Left renal cortex interstitium (tissue), 4 donors: ENCODE data around the gene ETS2. TPM values are rescaled to one million over a fixed set of nuclear protein-coding genes. Genes with fewer than 3 reads are reported as not detected.
"Not testable (repeated sequence)": the region's sequence is repeated elsewhere in the genome, so short reads cannot be mapped to it uniquely, and the experiment has no call there.

Experiments used
- DNase-seq, 4 donors: peaks; one replicate each; pipeline ENCODE4 v3.0.0-alpha.2; 2013; ENCODE audit warnings: low read depth in 4 of 4, low spot score in 2 of 4, missing footprints in 1 of 4
- polyA plus RNA-seq, 4 donors: library from polyadenylated mRNA; unstranded; fragments of 120-200 nt; gene quantifications; one replicate each; pipeline ENCODE4 v1.2.1, GENCODE V29; 2013; ENCODE audit not compliant: insufficient read length in 4 of 4

The ETS2 gene
- polyA plus RNA-seq, 4 donors = 44.7 to 50.9 (median 47.6) TPM

DNA sequence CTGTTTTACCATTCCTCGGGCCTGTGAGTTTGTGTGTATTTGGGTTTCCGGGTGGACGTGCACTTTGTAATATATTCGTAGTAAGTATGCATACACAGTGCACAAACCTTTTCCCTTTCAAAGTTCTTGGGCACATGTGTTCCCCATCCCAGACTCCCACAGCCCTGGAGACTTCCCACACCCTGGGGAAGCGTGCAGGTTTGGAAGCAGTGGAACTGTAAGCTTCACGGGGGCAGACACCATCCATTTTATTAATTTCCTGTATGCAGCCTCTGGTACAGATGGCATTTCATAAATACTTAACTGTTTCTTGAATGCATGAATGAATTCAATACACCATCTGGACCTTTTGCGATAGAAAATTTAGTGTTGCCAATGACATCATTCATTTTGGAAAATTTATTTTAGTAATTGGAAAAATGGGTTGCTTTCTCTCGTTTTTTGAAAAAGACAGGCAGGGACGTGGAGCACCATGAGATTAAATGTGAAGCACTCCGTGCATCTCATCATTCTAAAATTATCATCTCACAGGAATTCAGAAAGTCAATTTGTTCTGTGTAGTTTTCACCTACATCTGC, 10.8 kb downstream of the ETS2 start:
- no peak for DNase-seq

- no peak for DNase-seq
Observed at GRCh38 chr21:38817371-38818324, 11.9 kb downstream of the ETS2 start.

DNA sequence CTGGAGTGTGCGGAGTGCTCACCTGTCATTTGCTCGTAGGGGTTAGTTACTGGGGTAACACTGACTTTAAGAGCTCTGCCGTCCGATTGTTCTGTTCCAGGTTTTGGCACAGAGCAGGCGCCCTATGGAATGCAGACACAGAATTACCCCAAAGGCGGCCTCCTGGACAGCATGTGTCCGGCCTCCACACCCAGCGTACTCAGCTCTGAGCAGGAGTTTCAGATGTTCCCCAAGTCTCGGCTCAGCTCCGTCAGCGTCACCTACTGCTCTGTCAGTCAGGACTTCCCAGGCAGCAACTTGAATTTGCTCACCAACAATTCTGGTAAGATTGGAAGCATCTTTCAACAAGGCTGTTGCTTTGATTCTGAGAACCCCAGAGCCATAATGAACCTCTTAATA, 12.6 kb downstream of the ETS2 start:
- DNase-seq = no peak

DNA sequence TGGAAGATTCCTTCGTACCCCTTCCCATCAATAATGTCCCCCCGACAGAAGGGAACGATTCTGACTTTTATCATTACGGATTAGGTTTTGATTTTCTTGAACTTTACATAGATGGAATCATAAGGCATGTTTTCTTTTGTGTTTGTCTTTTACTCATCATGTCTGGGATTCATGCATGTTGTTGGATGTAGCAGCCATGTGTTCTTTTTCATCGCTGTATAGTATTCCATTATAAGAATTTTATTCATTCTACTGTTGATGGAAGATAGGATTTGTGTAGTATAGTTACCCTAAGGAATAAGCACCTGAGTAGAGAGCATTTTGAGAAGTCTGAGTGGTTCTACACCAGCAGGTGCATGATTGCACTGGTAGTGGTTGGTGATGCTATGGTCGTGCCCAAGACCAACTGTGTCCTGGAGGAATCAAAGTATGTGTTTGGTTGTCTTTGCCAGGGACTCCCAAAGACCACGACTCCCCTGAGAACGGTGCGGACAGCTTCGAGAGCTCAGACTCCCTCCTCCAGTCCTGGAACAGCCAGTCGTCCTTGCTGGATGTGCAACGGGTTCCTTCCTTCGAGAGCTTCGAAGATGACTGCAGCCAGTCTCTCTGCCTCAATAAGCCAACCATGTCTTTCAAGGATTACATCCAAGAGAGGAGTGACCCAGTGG, 13.5 kb downstream of the ETS2 start:
- no peak for DNase-seq

GRCh38 chr21:38819719-38820159, 14.0 kb downstream of the ETS2 start:
- no peak for DNase-seq

DNA sequence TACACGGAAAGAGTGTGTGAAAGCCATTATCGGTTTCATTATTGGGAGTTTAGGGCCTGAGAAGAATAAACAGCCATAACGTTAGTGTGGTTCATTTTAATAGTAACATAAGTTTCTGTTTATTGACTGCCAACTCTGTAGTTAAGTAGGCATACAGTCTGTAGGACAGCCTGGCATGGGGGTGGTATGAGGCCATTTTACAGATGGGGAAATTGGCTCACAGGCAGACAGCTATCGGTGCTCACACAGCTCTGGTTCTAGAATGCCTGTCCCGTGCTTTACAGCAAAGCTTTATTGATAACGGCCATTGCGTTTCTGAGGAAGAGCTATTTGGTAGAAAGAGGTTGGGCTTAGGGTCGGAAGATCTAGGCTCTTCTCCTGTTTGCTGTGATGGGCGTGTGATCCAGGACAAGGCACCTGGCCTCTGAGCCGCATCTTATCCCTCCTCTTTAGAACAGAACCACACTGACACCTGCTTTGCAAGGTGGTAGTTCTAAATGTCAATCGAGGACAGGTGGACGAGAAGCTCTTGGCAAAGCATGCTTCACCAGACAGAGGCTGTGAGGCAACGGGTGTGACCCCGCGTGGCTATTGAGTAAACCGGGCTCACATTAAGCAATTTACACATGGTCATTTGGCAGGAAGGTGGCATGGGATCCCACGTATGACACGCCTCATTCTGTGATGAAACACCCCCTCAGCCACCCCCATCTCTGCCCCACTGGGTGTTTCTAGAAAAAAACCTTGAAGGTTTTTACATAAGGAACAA, 14.9 kb downstream of the ETS2 start:
- DNase-seq = no peak

GRCh38 chr21:38821248-38821647, 15.5 kb downstream of the ETS2 start:
- DNase-seq = no peak

GRCh38 chr21:38821959-38822682, 16.4 kb downstream of the ETS2 start:
- no peak for DNase-seq

- DNase-seq = no peak
Observed at GRCh38 chr21:38822778-38823238, 17.1 kb downstream of the ETS2 start.

DNA sequence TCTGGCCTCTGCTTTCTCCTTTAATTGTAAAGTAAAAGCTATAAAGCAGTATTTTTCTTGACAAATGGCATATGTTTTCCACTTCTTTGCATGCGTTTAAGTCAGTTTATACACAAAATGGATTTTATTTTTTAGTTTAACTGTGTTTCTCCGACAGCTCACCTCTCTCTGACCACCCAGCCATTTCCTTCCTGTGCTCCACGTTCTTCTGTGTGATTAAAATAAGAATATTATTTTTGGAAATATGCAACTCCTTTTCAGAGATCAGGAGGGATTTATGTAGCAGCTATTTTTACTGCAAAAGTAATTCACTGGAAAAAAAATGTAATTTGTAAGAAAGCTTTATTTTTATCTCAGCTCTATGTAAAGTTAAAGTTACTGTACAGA, 18.0 kb downstream of the ETS2 start:
- DNase-seq = no peak

- no peak for DNase-seq
Observed at GRCh38 chr21:38824124-38824822, 18.5 kb downstream of the ETS2 start.

DNA sequence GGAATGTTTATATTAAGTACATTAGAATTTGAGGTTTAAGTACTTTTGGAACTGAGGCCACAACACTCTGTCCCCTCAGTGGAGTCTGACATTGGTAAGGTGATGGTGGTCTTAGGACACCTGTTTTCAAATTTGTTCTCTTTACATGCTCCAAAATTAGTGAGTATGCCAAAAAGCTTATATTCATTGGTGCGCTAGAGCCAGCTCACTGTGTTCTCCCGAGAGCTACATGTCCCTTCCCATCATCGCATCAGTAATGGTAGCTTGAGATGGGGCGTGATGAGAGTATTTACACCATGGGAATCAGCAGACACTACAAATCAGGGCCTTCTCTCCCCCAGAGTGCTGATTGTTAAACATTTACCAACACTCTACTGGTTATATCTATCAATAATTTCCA, 19.5 kb downstream of the ETS2 start:
- no peak for DNase-seq

GRCh38 chr21:38825921-38826320, 20.2 kb downstream of the ETS2 start:
- DNase-seq = no peak

DNA sequence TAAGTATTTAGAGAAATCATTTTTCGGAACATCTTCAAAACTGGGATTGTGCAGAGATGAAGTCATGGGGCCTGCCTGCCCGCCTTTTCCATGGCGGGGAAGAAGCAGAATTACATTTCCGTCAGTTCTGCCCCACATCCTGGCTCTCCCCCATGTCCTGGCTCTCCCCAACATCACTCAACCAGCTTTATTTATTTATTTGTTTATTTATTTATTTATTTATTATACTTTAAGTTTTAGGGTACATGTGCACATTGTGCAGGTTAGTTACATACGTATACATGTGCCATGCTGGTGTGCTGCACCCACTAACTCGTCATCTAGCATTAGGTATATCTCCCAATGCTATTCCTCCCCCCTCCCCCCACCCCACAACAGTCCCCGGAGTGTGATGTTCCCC, 22.4 kb downstream of the ETS2 start:
- DNase-seq = not testable (repeated sequence)

GRCh38 chr21:38830671-38831525, 25.2 kb downstream of the ETS2 start:
- DNase-seq = no peak

DNA sequence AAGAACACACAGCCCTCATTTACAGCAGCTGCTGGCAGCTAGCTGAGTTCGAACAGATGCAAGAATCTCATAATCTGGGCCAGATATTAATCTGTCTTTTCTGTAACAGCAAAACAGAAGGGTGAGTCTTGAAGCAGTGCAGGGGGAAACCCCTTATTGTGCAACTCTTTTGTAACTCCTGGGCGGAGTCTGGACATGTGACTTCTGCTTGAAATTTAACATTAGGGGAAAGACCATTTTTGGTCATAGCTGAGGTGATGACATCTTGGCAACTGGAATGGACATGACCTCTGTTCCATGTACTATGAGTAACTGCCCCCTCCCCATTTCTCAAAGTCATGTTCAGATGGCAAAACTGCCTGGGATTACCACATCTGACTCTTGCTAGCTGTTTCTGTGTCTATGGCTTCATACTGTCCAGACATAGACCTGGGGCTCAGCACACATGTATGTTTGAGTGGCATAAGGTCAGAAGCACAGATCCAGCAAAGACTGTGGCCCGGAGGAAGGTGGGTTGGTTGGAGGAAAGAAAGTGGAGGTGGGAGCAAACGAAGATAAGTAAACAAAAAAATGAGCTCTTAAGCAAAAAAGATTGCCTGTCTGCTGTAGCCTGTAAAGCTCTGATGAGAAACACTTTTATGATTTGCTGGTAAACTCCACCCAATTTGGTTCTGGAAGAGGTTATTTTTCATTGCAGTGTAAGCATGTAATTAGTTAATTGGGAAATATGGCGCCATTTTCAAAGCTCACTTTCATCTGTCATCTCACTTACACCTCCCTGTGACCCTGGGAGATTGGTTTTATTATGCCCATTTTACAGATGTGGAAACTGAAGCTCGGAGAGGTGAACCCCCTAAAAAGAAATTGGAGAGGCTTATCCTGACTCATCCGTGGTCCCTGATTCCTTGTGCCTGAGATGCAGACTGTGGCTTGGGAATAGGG, 26.1 kb downstream of the ETS2 start:
- DNase-seq = no peak

DNA sequence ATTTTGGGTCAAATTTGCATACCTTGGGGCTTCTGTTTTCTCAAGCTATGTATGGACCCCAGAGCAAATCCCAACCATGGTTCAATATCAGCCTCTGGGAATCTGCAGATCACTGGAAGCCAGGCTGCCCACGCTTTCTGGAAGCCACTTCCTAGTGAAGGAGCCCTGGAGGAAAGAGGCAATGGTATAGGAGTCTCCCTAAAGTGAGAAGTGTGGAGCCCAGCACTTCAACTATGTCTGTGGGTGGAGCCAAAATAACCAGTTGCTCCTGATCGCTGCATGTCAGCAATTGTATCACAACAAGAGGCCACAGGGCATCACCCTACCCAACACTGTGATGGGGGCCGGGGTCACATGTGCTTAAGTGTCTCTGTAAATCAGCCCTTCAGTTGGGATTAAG, 26.9 kb downstream of the ETS2 start:
- no peak for DNase-seq
